ENCODE data around the gene WNT7A.

Gene WNT7A

GRCh38 chr3:13896473-13897154 lies 16.7 kb upstream of the WNT7A start:
- H3K4me3 ChIP-seq (ENCODE audit: low read depth, low read length): no peak overlapping the region
- DNase-seq (ENCODE audit: low read depth): peak; percentile 82
- TF ChIP-seq, protein P1, sequence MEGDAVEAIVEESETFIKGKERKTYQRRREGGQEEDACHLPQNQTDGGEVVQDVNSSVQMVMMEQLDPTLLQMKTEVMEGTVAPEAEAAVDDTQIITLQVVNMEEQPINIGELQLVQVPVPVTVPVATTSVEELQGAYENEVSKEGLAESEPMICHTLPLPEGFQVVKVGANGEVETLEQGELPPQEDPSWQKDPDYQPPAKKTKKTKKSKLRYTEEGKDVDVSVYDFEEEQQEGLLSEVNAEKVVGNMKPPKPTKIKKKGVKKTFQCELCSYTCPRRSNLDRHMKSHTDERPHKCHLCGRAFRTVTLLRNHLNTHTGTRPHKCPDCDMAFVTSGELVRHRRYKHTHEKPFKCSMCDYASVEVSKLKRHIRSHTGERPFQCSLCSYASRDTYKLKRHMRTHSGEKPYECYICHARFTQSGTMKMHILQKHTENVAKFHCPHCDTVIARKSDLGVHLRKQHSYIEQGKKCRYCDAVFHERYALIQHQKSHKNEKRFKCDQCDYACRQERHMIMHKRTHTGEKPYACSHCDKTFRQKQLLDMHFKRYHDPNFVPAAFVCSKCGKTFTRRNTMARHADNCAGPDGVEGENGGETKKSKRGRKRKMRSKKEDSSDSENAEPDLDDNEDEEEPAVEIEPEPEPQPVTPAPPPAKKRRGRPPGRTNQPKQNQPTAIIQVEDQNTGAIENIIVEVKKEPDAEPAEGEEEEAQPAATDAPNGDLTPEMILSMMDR (conservative IDR thresholded peaks at IDR 0.05; ENCODE audit: low read depth, low read length): peak; percentile 87

DNA sequence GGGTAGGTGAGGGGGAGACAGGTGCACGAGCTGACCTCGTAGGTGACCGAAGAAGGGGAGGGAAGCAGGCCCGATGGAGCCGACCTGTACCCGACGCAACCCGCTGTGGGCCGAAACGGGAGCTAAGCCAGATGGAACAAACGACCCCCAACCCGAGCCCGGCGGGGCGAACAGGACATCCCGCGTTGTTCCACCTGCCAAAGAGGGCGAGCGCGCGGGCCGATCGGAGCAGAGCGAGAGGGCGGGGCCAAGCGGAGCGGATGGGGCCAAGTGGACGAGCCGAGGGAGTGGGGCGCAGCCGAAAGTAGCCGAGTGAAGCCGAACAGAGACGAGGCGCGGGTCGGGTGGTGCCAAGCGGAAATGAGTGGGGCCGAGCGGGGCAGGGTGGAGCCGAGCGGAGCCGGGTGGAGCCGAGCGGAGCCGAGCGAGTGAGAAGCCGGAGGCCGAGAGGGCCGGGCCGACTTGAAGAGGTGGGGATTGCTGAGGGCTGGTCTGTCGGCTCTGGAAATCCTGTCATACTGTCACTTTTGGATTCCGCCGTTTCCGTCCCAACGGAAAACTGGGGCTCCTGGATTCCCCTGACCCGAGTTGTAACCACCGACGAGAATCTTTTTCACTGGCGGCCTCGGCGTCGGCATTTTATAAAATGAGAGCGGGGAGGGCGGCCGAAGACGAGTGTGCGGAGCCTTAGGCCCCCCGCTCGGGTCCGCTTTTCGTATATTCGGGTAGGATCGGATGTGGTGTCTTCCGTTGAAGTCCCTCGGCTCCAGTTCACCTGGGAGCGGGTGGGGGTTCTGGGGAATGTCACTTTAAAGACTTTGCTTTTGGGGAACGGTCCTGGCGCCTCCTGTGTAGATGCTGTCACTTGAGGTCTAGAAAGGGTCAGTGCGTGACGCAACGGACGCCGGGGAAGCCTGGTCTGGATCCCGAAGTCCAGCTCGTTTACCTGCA lies 15.6 kb upstream of the WNT7A start:
- peak overlapping the region; percentile 60 for H3K4me3 ChIP-seq (ENCODE audit: low read depth, low read length)
- TF ChIP-seq, protein P1 (conservative IDR thresholded peaks at IDR 0.05; ENCODE audit: low read depth, low read length): no peak
- DNase-seq (ENCODE audit: low read depth): peak; percentile 86

DNA sequence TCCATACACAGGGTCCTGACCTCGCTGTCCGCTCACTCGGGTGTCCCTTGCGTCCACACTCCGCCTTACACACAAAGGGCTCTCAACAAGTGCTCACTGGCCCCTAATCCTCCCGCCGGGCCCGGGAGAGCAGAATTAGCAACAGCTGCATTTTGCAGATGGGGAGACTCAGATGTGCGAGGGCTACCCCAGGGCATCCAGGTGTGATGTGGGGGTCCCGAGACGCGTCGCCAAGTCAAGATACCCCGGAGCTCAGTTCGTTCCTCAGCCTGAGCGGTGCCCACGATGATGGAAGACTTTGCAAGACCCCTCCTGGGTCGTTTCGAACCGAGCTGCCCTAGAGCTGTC lies 14.9 kb upstream of the WNT7A start:
- TF ChIP-seq, protein P1 (conservative IDR thresholded peaks at IDR 0.05; ENCODE audit: low read depth, low read length): no peak
- DNase-seq (ENCODE audit: low read depth): no peak
- H3K4me3 ChIP-seq (ENCODE audit: low read depth, low read length): peak overlapping the region; percentile 60

- TF ChIP-seq, protein P1 (conservative IDR thresholded peaks at IDR 0.05; ENCODE audit: low read depth, low read length): no peak
- no peak overlapping the region for H3K4me3 ChIP-seq (ENCODE audit: low read depth, low read length)
- no peak for DNase-seq (ENCODE audit: low read depth)
These were observed 14.4 kb upstream of the WNT7A start for GRCh38 chr3:13894096-13894806.

GRCh38 chr3:13892304-13892703 lies 12.4 kb upstream of the WNT7A start:
- DNase-seq (ENCODE audit: low read depth): no peak
- H3K4me3 ChIP-seq (ENCODE audit: low read depth, low read length): no peak overlapping the region
- TF ChIP-seq, protein P1 (conservative IDR thresholded peaks at IDR 0.05; ENCODE audit: low read depth, low read length): no peak

- TF ChIP-seq, protein P1 (conservative IDR thresholded peaks at IDR 0.05; ENCODE audit: low read depth, low read length): no peak
- no peak overlapping the region for H3K4me3 ChIP-seq (ENCODE audit: low read depth, low read length)
- peak; percentile 14 for DNase-seq (ENCODE audit: low read depth)
These were observed 11.7 kb upstream of the WNT7A start for GRCh38 chr3:13891492-13892073.

Data from choroid plexus epithelial cell (primary cell).